Bronchial epithelial cell (primary cell): ENCODE data around the gene ZCCHC3. TPM values are rescaled to one million over a fixed set of nuclear protein-coding genes. Genes with fewer than 3 reads are reported as not detected.
A peak's percentile ranks its signal among the peaks of the same experiment; 100 is the strongest.
"Not testable (repeated sequence)": the region's sequence is repeated elsewhere in the genome, so short reads cannot be mapped to it uniquely, and the experiment has no call there.

Source experiments
- DNase-seq: peaks from one replicate; pipeline ENCODE4 v3.0.0-alpha.2; 2010; ENCODE audit warnings: low read depth
- FAIRE-seq: peaks from 2 replicates; lab custom pipeline; 2011; peaks lifted over from hg19 to GRCh38; lab: Jason Lieb, UNC
- H3K27me3 ChIP-seq: 2 replicates; pipeline ENCODE4 v1.5.1; 2011; ENCODE audit warnings: low read length; ENCODE audit not compliant: control insufficient read depth, insufficient read depth
- H3K36me3 ChIP-seq: 2 replicates; pipeline ENCODE4 v1.5.1; 2011; ENCODE audit warnings: low read length; ENCODE audit not compliant: control insufficient read depth, insufficient read depth
- H3K4me3 ChIP-seq: 2 replicates; pipeline ENCODE4 v1.5.1; 2011; ENCODE audit warnings: mild to moderate bottlenecking, low read depth, low read length, control low read depth
- CTCF ChIP-seq: IDR thresholded peaks from 2 replicates; pipeline ENCODE4 v1.5.1; 2011; ENCODE audit warnings: mild to moderate bottlenecking, moderate library complexity, low read length, control low read depth, inconsistent platforms; ENCODE audit not compliant: insufficient read depth, severe bottlenecking
- total RNA-seq: library from RNA; depleted of rRNA; stranded (reverse); fragments of >200 nt; gene quantifications from 2 replicates; pipeline ENCODE4 v1.2.1, GENCODE V29; 2014

The ZCCHC3 gene
- total RNA-seq, 1 donor from 2014 or later = 9.7 TPM

GRCh38 chr20:334578-334977 is 37.2 kb downstream of the ZCCHC3 start:
- FAIRE-seq = no peak

GRCh38 chr20:336040-336439 is 38.7 kb downstream of the ZCCHC3 start:
- not testable (repeated sequence) for H3K36me3 ChIP-seq, FAIRE-seq, DNase-seq, H3K4me3 ChIP-seq, H3K27me3 ChIP-seq

More at GRCh38 chr20:334578-334977, 37.2 kb downstream of the ZCCHC3 start:
- no peaks in the 10 kb centered on the region for H3K27me3 ChIP-seq
- DNase-seq = no peak
- H3K4me3 ChIP-seq = no peak overlapping the region
- TF ChIP-seq CTCF = no peak
- no peaks in the 10 kb centered on the region for H3K36me3 ChIP-seq

- Histone ChIP-seq H3K27me3 (no peaks in the 10 kb centered on the region), H3K36me3 (no peaks in the 10 kb centered on the region), H3K4me3 (no peak overlapping the region)
- DNase-seq (peak; percentile 91), FAIRE-seq (no peak)
- TF ChIP-seq CTCF = no peak
Observed at GRCh38 chr20:341682-342081, 44.3 kb downstream of the ZCCHC3 start.

GRCh38 chr20:343107-343506 is 45.7 kb downstream of the ZCCHC3 start:
- no peaks in the 10 kb centered on the region for H3K36me3 ChIP-seq
- H3K27me3 ChIP-seq = no peaks in the 10 kb centered on the region
- no peak for TF ChIP-seq CTCF
- H3K4me3 ChIP-seq = no peak overlapping the region
- DNase-seq = no peak
- FAIRE-seq = no peak

- H3K36me3 ChIP-seq = no peaks in the 10 kb centered on the region
- DNase-seq = no peak
- H3K27me3 ChIP-seq = no peaks in the 10 kb centered on the region
- H3K4me3 ChIP-seq = no peak overlapping the region
- FAIRE-seq = no peak
- no peak for TF ChIP-seq CTCF
Observed at GRCh38 chr20:346033-346639, 48.8 kb downstream of the ZCCHC3 start.

GRCh38 chr20:346640-347316 is 49.4 kb downstream of the ZCCHC3 start, which contains the start of gene NRSN2:
Gene NRSN2 (plus strand): TSS chr20:347111. CDS start chr20:349644, 2,533 bp downstream.
- Histone ChIP-seq H3K27me3 (no peaks in the 10 kb centered on the region), H3K36me3 (no peaks in the 10 kb centered on the region), H3K4me3 (peak within 1 kb of the TSS; percentile 81)
- no peak for FAIRE-seq
- no peak for TF ChIP-seq CTCF
- DNase-seq = no peak
